ENCODE data around the gene TLR9.

The TLR9 gene

GRCh38 chr3:52172262-52172757, 53.1 kb downstream of the TLR9 start:
- FAIRE-seq: no peak
- no peak for TF ChIP-seq POLR2A (IDR thresholded peaks at IDR 0.05; ENCODE audit: low read depth, low read length)
- no peak for TF ChIP-seq TAF1 (IDR thresholded peaks at IDR 0.05; ENCODE audit: borderline replicate concordance, low read depth, low read length)
- TF ChIP-seq POLR2AphosphoS5 (IDR thresholded peaks at IDR 0.05; ENCODE audit: low read depth, low read length): no peak
- DNase-seq (ENCODE audit: insufficient read length): no peak

GRCh38 chr3:52171514-52172261, 53.8 kb downstream of the TLR9 start:
- DNase-seq (ENCODE audit: insufficient read length) (no peak), FAIRE-seq (no peak)
- TF ChIP-seq POLR2A (IDR thresholded peaks at IDR 0.05; ENCODE audit: low read depth, low read length) (no peak), POLR2AphosphoS5 (IDR thresholded peaks at IDR 0.05; ENCODE audit: low read depth, low read length) (no peak), TAF1 (IDR thresholded peaks at IDR 0.05; ENCODE audit: borderline replicate concordance, low read depth, low read length) (no peak)

Measured in GM12892 (cell line).